H7 (cell line): ENCODE results near the gene HBB. TPM values are rescaled to one million over a fixed set of nuclear protein-coding genes. Genes with fewer than 3 reads are reported as not detected.

Experiments used
- total RNA-seq: library from RNA; depleted of rRNA; stranded (reverse); fragments of >200 nt; shearing (Covaris generic); gene quantifications from 2 replicates; pipeline ENCODE4 v1.2.3, GENCODE V29; 2014; rRNA removed

The HBB gene
- total RNA-seq, 1 experiment from 2014 or later: not detected

Other genes with a start within 250 kb of the HBB start
- gene OR51L1, start 232.2 kb downstream of the HBB start, total RNA-seq: not detected in 2 replicates
- gene OR52J3, start 180.5 kb downstream of the HBB start, total RNA-seq: not detected in 2 replicates
- not detected in 2 replicates for gene OR52E2, start 167.4 kb downstream of the HBB start, total RNA-seq
- not detected in 2 replicates for gene OR52E1, start 157.5 kb downstream of the HBB start, total RNA-seq
- gene OR52A5, start 88.7 kb downstream of the HBB start, total RNA-seq: 0.11 and 0.21 TPM in 2 replicates
- gene OR52A1, start 72.3 kb downstream of the HBB start, total RNA-seq: 3.0 and 8.2 TPM in 2 replicates
- gene OR51V1, start 26.4 kb downstream of the HBB start, total RNA-seq: not detected in 2 replicates
- not detected in 2 replicates for gene HBD, start 7.4 kb upstream of the HBB start, total RNA-seq
- gene HBG1, start 22.8 kb upstream of the HBB start, total RNA-seq: not detected in 2 replicates
- not detected in 2 replicates for gene HBG2, start 27.7 kb upstream of the HBB start, total RNA-seq
- 1.5 and 3.4 TPM in 2 replicates for gene HBE1, start 42.9 kb upstream of the HBB start, total RNA-seq
- not detected in 2 replicates for gene OR51B4, start 74.9 kb upstream of the HBB start, total RNA-seq
- not detected in 2 replicates for gene OR51B2, start 97.2 kb upstream of the HBB start, total RNA-seq
- gene OR51B5, start 116.5 kb upstream of the HBB start, total RNA-seq: 0.15 TPM in 1 of 2 replicates, not detected in the other
- gene OR51B6, start 124.4 kb upstream of the HBB start, total RNA-seq: not detected in 2 replicates
- not detected in 2 replicates for gene OR51M1, start 156.7 kb upstream of the HBB start, total RNA-seq
- not detected in 2 replicates for gene OR51Q1, start 195.0 kb upstream of the HBB start, total RNA-seq
- gene OR51I1, start 214.4 kb upstream of the HBB start, total RNA-seq: not detected in 2 replicates
- not detected in 2 replicates for gene OR51I2, start 222.3 kb upstream of the HBB start, total RNA-seq